Glutamatergic neuron (in vitro differentiated cells): ENCODE measurements around the gene GPR158. TPM values are rescaled to one million over a fixed set of nuclear protein-coding genes. Genes with fewer than 3 reads are reported as not detected.
A peak's percentile ranks its signal among the peaks of the same experiment; 100 is the strongest.

Source experiments
- DNase-seq: peaks from one replicate; pipeline ENCODE4 v3.0.0; 2022
- H3K27ac Mint-ChIP-seq: one replicate; pipeline ENCODE4 v1.8.0; 2020; ENCODE audit warnings: mild to moderate bottlenecking, mixed read lengths, inconsistent platforms; ENCODE audit not compliant: unreplicated experiment
- H3K27me3 Mint-ChIP-seq: one replicate; pipeline ENCODE4 v1.8.0; 2020; ENCODE audit warnings: mild to moderate bottlenecking, moderate library complexity, mixed read lengths, inconsistent platforms; ENCODE audit not compliant: unreplicated experiment
- H3K36me3 Mint-ChIP-seq: one replicate; pipeline ENCODE4 v1.8.0; 2020; ENCODE audit warnings: mild to moderate bottlenecking, mixed read lengths, inconsistent platforms; ENCODE audit not compliant: unreplicated experiment
- H3K4me1 Mint-ChIP-seq: one replicate; pipeline ENCODE4 v1.8.0; 2020; ENCODE audit warnings: mild to moderate bottlenecking, low read depth, mixed read lengths, inconsistent platforms; ENCODE audit not compliant: unreplicated experiment
- H3K4me3 Mint-ChIP-seq: one replicate; pipeline ENCODE4 v1.8.0; 2020; ENCODE audit warnings: mild to moderate bottlenecking, mixed read lengths, inconsistent platforms; ENCODE audit not compliant: unreplicated experiment
- H3K9me3 Mint-ChIP-seq: one replicate; pipeline ENCODE4 v1.8.0; 2020; ENCODE audit warnings: mild to moderate bottlenecking, moderate library complexity, mixed read lengths, inconsistent platforms; ENCODE audit not compliant: unreplicated experiment
- CTCF ChIP-seq: fragments of 200-600 bp; sonication (generic); IDR thresholded peaks from one replicate; pipeline ENCODE4 v1.5.0; 2021; ENCODE audit not compliant: partially characterized antibody, unreplicated experiment
- total RNA-seq: library from RNA; stranded (reverse); fragmentation: NEBNext Ultra II Directional; extraction: Animal tissue kit (Norgen Biotek cat#: 25700); gene quantifications from one replicate; pipeline ENCODE4 v1.2.1, GENCODE V29; 2021; ENCODE audit not compliant: unreplicated experiment

GPR158 gene
- total RNA-seq, 1 donor from 2014 or later: 2.6 TPM

- TF ChIP-seq CTCF: no peak
- Mint-ChIP-seq H3K4me3 (no peak overlapping the region), H3K27ac (no peak overlapping the region), H3K4me1 (no peaks in the 10 kb centered on the region), H3K36me3 (no peaks in the 10 kb centered on the region), H3K27me3 (no peaks in the 10 kb centered on the region), H3K9me3 (peaks cover 2% of the 10 kb centered on the region)
- DNase-seq: no peak
These were observed 5.1 kb upstream of the GPR158 start for GRCh38 chr10:25169740-25170139.

GRCh38 chr10:25170627-25171026 lies 4.2 kb upstream of the GPR158 start:
- Mint-ChIP-seq H3K4me3 (no peak overlapping the region), H3K27ac (no peak overlapping the region), H3K4me1 (no peaks in the 10 kb centered on the region), H3K9me3 (peaks cover 2% of the 10 kb centered on the region), H3K36me3 (no peaks in the 10 kb centered on the region), H3K27me3 (no peaks in the 10 kb centered on the region)
- DNase-seq: no peak
- TF ChIP-seq CTCF: no peak

GRCh38 chr10:25175527-25176420 lies 973 bp downstream of the GPR158 start:
- H3K27me3 Mint-ChIP-seq: peaks cover 5% of the 10 kb centered on the region
- peaks cover 2% of the 10 kb centered on the region for H3K9me3 Mint-ChIP-seq
- peak; percentile 44 for DNase-seq
- TF ChIP-seq CTCF: no peak
- H3K27ac Mint-ChIP-seq: no peak overlapping the region
- H3K36me3 Mint-ChIP-seq: no peaks in the 10 kb centered on the region
- H3K4me1 Mint-ChIP-seq: no peaks in the 10 kb centered on the region
- peak overlapping the region; percentile 88 for H3K4me3 Mint-ChIP-seq

GRCh38 chr10:25176421-25176968 lies 1.7 kb downstream of the GPR158 start:
- TF ChIP-seq CTCF: no peak
- peaks cover 2% of the 10 kb centered on the region for H3K9me3 Mint-ChIP-seq
- no peak overlapping the region for H3K27ac Mint-ChIP-seq
- H3K4me1 Mint-ChIP-seq: no peaks in the 10 kb centered on the region
- no peaks in the 10 kb centered on the region for H3K36me3 Mint-ChIP-seq
- peak overlapping the region; percentile 88 for H3K4me3 Mint-ChIP-seq
- peaks cover 5% of the 10 kb centered on the region for H3K27me3 Mint-ChIP-seq
- peak; percentile 53 for DNase-seq
